ENCODE measurements around the gene MACROH2A2. TPM values are rescaled to one million over a fixed set of nuclear protein-coding genes. Genes with fewer than 3 reads are reported as not detected.

Gene MACROH2A2
- total RNA-seq, 2 experiments from 2014 or later: 2.2 TPM

- CTCF ChIA-PET: no interaction called here
- no peak overlapping the region for H3K4me3 Mint-ChIP-seq
- DNase-seq (no peak), ATAC-seq (ENCODE audit: poor library complexity) (no peak)
- Histone ChIP-seq H3K4me3 (ENCODE audit: low read length) (no peak overlapping the region), H3K4me1 (ENCODE audit: insufficient read depth, low read length) (no peaks in the 10 kb centered on the region), H3K27ac (ENCODE audit: low read depth in 1 of 2, low read length in 2 of 2) (no peak overlapping the region), H3K36me3 (ENCODE audit: insufficient read depth, low read length) (peaks cover 2% of the 10 kb centered on the region), H3K27me3 (ENCODE audit: control insufficient read depth in 1 of 2, insufficient read depth in 2 of 2, low read length in 2 of 2) (no peaks in the 10 kb centered on the region), H3K9me3 (ENCODE audit: control insufficient read depth in 1 of 2, insufficient read depth in 1 of 2, low read length in 2 of 2) (no peaks in the 10 kb centered on the region)
- intact Hi-C loops (cut with DNase I, micrococcal nuclease): no loop called here
- no peak for TF ChIP-seq CTCF (IDR thresholded peaks at IDR 0.05)
- POLR2A ChIA-PET: no interaction called here
- H3K4me1 Mint-ChIP-seq (ENCODE audit: low read depth): no peaks in the 10 kb centered on the region
- H3K9me3 Mint-ChIP-seq: no peaks in the 10 kb centered on the region
- no peak overlapping the region for H3K27ac Mint-ChIP-seq
- no peaks in the 10 kb centered on the region for H3K36me3 Mint-ChIP-seq (ENCODE audit: low read depth)
- H3K27me3 Mint-ChIP-seq: no peaks in the 10 kb centered on the region
Observed at GRCh38 chr10:70124918-70125317, 72.3 kb downstream of the MACROH2A2 start.

GRCh38 chr10:70125918-70126552, 73.4 kb downstream of the MACROH2A2 start:
- Histone ChIP-seq H3K27me3 (ENCODE audit: control insufficient read depth in 1 of 2, insufficient read depth in 2 of 2, low read length in 2 of 2) (no peaks in the 10 kb centered on the region), H3K9me3 (ENCODE audit: control insufficient read depth in 1 of 2, insufficient read depth in 1 of 2, low read length in 2 of 2) (no peaks in the 10 kb centered on the region), H3K4me1 (ENCODE audit: insufficient read depth, low read length) (no peaks in the 10 kb centered on the region), H3K36me3 (ENCODE audit: insufficient read depth, low read length) (no peaks in the 10 kb centered on the region), H3K27ac (ENCODE audit: low read depth in 1 of 2, low read length in 2 of 2) (no peak overlapping the region), H3K4me3 (ENCODE audit: low read length) (no peak overlapping the region)
- no peaks in the 10 kb centered on the region for H3K36me3 Mint-ChIP-seq (ENCODE audit: low read depth)
- POLR2A ChIA-PET: no interaction called here
- H3K4me1 Mint-ChIP-seq (ENCODE audit: low read depth): no peaks in the 10 kb centered on the region
- intact Hi-C loops (cut with DNase I, micrococcal nuclease): no loop called here
- H3K27ac Mint-ChIP-seq: no peak overlapping the region
- H3K27me3 Mint-ChIP-seq: no peaks in the 10 kb centered on the region
- CTCF ChIA-PET: no interaction called here
- no peak for TF ChIP-seq CTCF (IDR thresholded peaks at IDR 0.05)
- H3K4me3 Mint-ChIP-seq: no peak overlapping the region
- H3K9me3 Mint-ChIP-seq: no peaks in the 10 kb centered on the region
- no peak for ATAC-seq (ENCODE audit: poor library complexity)
- DNase-seq: no peak

- ChIA-PET CTCF (no interaction called here), POLR2A (no interaction called here)
- Histone ChIP-seq H3K9me3 (ENCODE audit: control insufficient read depth in 1 of 2, insufficient read depth in 1 of 2, low read length in 2 of 2) (no peaks in the 10 kb centered on the region), H3K36me3 (ENCODE audit: insufficient read depth, low read length) (no peaks in the 10 kb centered on the region), H3K4me1 (ENCODE audit: insufficient read depth, low read length) (peaks cover 5% of the 10 kb centered on the region), H3K27me3 (ENCODE audit: control insufficient read depth in 1 of 2, insufficient read depth in 2 of 2, low read length in 2 of 2) (no peaks in the 10 kb centered on the region), H3K27ac (ENCODE audit: low read depth in 1 of 2, low read length in 2 of 2) (no peak overlapping the region), H3K4me3 (ENCODE audit: low read length) (no peak overlapping the region)
- DNase-seq: no peak
- no peak for ATAC-seq (ENCODE audit: poor library complexity)
- no peak overlapping the region for H3K4me3 Mint-ChIP-seq
- intact Hi-C loops (cut with DNase I, micrococcal nuclease): no loop called here
- H3K9me3 Mint-ChIP-seq: no peaks in the 10 kb centered on the region
- peaks cover 4% of the 10 kb centered on the region for H3K4me1 Mint-ChIP-seq (ENCODE audit: low read depth)
- peaks cover 3% of the 10 kb centered on the region for H3K27me3 Mint-ChIP-seq
- no peak overlapping the region for H3K27ac Mint-ChIP-seq
- TF ChIP-seq CTCF (IDR thresholded peaks at IDR 0.05): no peak
- H3K36me3 Mint-ChIP-seq (ENCODE audit: low read depth): no peaks in the 10 kb centered on the region
Observed at GRCh38 chr10:70126700-70127395, 74.2 kb downstream of the MACROH2A2 start.
